Measurements from ENCODE around the gene CHRM1. TPM values are rescaled to one million over a fixed set of nuclear protein-coding genes. Genes with fewer than 3 reads are reported as not detected.

The CHRM1 gene, protein sequence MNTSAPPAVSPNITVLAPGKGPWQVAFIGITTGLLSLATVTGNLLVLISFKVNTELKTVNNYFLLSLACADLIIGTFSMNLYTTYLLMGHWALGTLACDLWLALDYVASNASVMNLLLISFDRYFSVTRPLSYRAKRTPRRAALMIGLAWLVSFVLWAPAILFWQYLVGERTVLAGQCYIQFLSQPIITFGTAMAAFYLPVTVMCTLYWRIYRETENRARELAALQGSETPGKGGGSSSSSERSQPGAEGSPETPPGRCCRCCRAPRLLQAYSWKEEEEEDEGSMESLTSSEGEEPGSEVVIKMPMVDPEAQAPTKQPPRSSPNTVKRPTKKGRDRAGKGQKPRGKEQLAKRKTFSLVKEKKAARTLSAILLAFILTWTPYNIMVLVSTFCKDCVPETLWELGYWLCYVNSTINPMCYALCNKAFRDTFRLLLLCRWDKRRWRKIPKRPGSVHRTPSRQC
- total RNA-seq: not detected in 2 replicates

DNA sequence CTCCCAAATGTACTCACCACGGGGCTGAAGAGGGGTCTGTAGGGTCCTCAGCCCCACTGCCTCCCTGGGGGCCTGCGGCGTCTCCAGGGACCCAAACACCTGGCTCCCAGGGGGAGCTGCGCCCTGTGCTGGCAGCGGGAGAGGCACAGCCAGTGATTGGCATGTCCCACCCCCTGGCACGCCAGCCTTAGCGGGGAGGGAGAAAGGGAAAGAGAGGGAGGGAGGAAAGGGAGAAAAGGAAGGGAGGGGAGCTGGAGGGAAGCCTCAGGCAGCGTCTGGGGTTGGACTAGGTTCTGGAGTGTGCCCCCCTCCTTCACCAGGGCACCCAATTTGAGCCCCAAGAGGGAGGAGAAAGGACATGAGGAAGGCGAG is at the start of gene CHRM1:
TSS of gene CHRM1 (minus strand) at position 163 of the 372 bp plus-strand sequence. CDS start 10,263 bp downstream, outside the sequence.

DNA sequence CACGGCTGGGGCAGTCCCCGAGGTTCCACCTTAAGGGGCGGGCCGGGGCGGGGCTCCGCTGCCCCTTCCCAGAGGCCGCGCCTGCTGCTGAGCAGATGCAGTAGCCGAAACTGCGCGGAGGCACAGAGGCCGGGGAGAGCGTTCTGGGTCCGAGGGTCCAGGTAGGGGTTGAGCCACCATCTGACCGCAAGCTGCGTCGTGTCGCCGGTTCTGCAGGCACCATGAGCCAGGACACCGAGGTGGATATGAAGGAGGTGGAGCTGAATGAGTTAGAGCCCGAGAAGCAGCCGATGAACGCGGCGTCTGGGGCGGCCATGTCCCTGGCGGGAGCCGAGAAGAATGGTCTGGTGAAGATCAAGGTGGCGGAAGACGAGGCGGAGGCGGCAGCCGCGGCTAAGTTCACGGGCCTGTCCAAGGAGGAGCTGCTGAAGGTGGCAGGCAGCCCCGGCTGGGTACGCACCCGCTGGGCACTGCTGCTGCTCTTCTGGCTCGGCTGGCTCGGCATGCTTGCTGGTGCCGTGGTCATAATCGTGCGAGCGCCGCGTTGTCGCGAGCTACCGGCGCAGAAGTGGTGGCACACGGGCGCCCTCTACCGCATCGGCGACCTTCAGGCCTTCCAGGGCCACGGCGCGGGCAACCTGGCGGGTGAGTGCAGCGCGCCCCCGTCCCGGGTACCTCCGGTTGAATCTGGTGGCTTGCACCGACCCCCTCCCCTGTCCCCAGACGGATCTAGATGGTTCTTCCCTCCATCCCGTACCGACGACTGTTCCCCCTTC is 40.2 kb downstream of the CHRM1 start, which contains the start of gene SLC3A2:
TSS of gene SLC3A2 (plus strand) at position 94 of the 776 bp plus-strand sequence. CDS start at position 222, 128 bp downstream.

Other genes starting within 250 kb of the CHRM1 start
- 12.0 and 12.6 TPM in 2 replicates for gene UQCC3, start 249.7 kb downstream of the CHRM1 start, total RNA-seq
- 2.7 and 3.3 TPM in 2 replicates for gene LBHD1, start 249.1 kb downstream of the CHRM1 start, total RNA-seq
- 99.4 and 126 TPM in 2 replicates for gene UBXN1, start 242.3 kb downstream of the CHRM1 start, total RNA-seq
- 12.2 and 23.5 TPM in 2 replicates for gene LRRN4CL, start 231.8 kb downstream of the CHRM1 start, total RNA-seq
- gene BSCL2, start 213.9 kb downstream of the CHRM1 start, total RNA-seq: 37.4 and 39.5 TPM in 2 replicates
- not detected in 2 replicates for gene GNG3, start 213.7 kb downstream of the CHRM1 start, total RNA-seq
- gene HNRNPUL2, start 193.9 kb downstream of the CHRM1 start, total RNA-seq: 9.6 and 16.4 TPM in 2 replicates
- 30.0 and 35.2 TPM in 2 replicates for gene TTC9C, start 192.9 kb downstream of the CHRM1 start, total RNA-seq
- gene ZBTB3, start 167.2 kb downstream of the CHRM1 start, total RNA-seq: 14.5 and 15.6 TPM in 2 replicates
- 66.9 and 68.8 TPM in 2 replicates for gene POLR2G, start 159.8 kb downstream of the CHRM1 start, total RNA-seq
- 29.2 and 30.7 TPM in 2 replicates for gene TAF6L, start 150.0 kb downstream of the CHRM1 start, total RNA-seq
- gene TMEM179B, start 134.0 kb downstream of the CHRM1 start, total RNA-seq: 19.0 and 25.5 TPM in 2 replicates
- 21.8 and 24.1 TPM in 2 replicates for gene TMEM223, start 129.4 kb downstream of the CHRM1 start, total RNA-seq
- gene NXF1, start 115.9 kb downstream of the CHRM1 start, total RNA-seq: 26.4 and 28.4 TPM in 2 replicates
- gene STX5, start 89.3 kb downstream of the CHRM1 start, total RNA-seq: 42.4 and 52.6 TPM in 2 replicates
- not detected in 2 replicates for gene TEX54, start 88.5 kb downstream of the CHRM1 start, total RNA-seq
- gene WDR74, start 81.8 kb downstream of the CHRM1 start, total RNA-seq: 48.4 and 68.5 TPM in 2 replicates
- 348 and 637 TPM in 2 replicates for gene SLC3A2, start 40.5 kb downstream of the CHRM1 start, total RNA-seq
- not detected in 2 replicates for gene SLC22A6, start 63.6 kb upstream of the CHRM1 start, total RNA-seq
- under 0.01 TPM in 1 of 2 replicates, not detected in the other for gene SLC22A8, start 94.5 kb upstream of the CHRM1 start, total RNA-seq
- gene SLC22A24, start 222.9 kb upstream of the CHRM1 start, total RNA-seq: not detected in 2 replicates